Measurements from ENCODE around the gene ATF6.

DNA sequence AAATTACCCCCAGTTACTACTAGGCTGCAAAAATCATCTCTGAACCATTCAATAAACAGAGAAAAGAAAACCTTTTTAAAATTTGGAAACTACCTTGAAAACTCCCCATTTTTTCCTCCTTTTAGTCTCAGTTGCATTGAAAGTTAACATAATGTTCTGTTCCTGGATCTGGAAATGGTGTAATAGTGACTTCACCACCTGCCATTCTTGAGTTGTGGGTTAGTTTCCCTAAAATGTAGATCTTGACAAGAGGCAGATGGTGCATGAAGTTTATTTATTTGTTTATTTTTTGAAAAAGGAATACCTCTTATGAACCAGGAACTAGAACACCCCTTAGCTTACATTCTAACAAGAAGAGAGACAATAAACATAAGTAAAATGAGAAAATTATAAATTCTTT is 72.8 kb downstream of the ATF6 start:
- TF ChIP-seq, protein P1, sequence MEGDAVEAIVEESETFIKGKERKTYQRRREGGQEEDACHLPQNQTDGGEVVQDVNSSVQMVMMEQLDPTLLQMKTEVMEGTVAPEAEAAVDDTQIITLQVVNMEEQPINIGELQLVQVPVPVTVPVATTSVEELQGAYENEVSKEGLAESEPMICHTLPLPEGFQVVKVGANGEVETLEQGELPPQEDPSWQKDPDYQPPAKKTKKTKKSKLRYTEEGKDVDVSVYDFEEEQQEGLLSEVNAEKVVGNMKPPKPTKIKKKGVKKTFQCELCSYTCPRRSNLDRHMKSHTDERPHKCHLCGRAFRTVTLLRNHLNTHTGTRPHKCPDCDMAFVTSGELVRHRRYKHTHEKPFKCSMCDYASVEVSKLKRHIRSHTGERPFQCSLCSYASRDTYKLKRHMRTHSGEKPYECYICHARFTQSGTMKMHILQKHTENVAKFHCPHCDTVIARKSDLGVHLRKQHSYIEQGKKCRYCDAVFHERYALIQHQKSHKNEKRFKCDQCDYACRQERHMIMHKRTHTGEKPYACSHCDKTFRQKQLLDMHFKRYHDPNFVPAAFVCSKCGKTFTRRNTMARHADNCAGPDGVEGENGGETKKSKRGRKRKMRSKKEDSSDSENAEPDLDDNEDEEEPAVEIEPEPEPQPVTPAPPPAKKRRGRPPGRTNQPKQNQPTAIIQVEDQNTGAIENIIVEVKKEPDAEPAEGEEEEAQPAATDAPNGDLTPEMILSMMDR (IDR thresholded peaks at IDR 0.05), result no peak
- no peak for TF ChIP-seq POLR2A (IDR thresholded peaks at IDR 0.05)
- no peak for TF ChIP-seq POLR2AphosphoS5 (IDR thresholded peaks at IDR 0.05)

Data from breast epithelium (tissue), 3 donors.